IMR-90 (cell line): ENCODE data around the gene SLX9. TPM values are rescaled to one million over a fixed set of nuclear protein-coding genes. Genes with fewer than 3 reads are reported as not detected.

Source experiments
- ATAC-seq: fragments of 200-7000 bp; cut with Tn5 transposase; 2 replicates; pipeline ENCODE4 v1.9.1; 2020; ENCODE audit warnings: low read depth, mild to moderate bottlenecking, moderate library complexity
- BruUV-seq: library from RNA; stranded (reverse); fragments of 400-500 nt; replicated peaks from 2 replicates; lab custom pipeline; 2021; lab: Mats Ljungman, UMichigan
- CTCF ChIA-PET: fragments of 300-600 bp; formaldehyde crosslinking; extraction: SDS; loops from one replicate; lab custom pipeline; 2021; ENCODE audit warnings: antibody characterized with exemption; lab: Yijun Ruan, JAX
- POLR2A ChIA-PET: fragments of 300-600 bp; sonication (Branson Sonifier 250); formaldehyde crosslinking; loops from one replicate; lab custom pipeline; 2022; ENCODE audit warnings: antibody characterized with exemption; ENCODE audit not compliant: unreplicated experiment; lab: Charles Lee
- DNase-seq: peaks from one replicate; pipeline ENCODE4 v3.0.0; 2013
- H2AFZ ChIP-seq: replicated peaks from 2 replicates; pipeline ENCODE3; 2013; ENCODE audit warnings: low read length, mild to moderate bottlenecking; ENCODE audit not compliant: poor library complexity
- H2AK5ac ChIP-seq: 2 replicates; pipeline ENCODE4 v1.6.1; 2013; ENCODE audit warnings: low read depth, low read length, inconsistent platforms
- H2AK9ac ChIP-seq: replicated peaks from 2 replicates; pipeline ENCODE3; 2013; ENCODE audit warnings: mild to moderate bottlenecking, low read depth, low read length, moderate library complexity; ENCODE audit not compliant: poor library complexity
- H2BK120ac ChIP-seq: 2 replicates; pipeline ENCODE4 v1.6.1; 2013; ENCODE audit warnings: low read depth, low read length, inconsistent platforms
- H2BK15ac ChIP-seq: 3 replicates; pipeline ENCODE4 v1.6.1; 2013; ENCODE audit warnings: low read depth, low read length, inconsistent platforms
- H2BK20ac ChIP-seq: 2 replicates; pipeline ENCODE4 v1.6.1; 2013; ENCODE audit warnings: low read depth, mild to moderate bottlenecking, inconsistent platforms, low read length, moderate library complexity
- H2BK5ac ChIP-seq: 2 replicates; pipeline ENCODE4 v1.6.1; 2013; ENCODE audit warnings: mild to moderate bottlenecking, low read depth, low read length, inconsistent platforms; ENCODE audit not compliant: poor library complexity, severe bottlenecking
- H3K14ac ChIP-seq: replicated peaks from 2 replicates; pipeline ENCODE4 v1.6.1; 2013; ENCODE audit warnings: low read depth, low read length, inconsistent platforms
- H3K18ac ChIP-seq: 2 replicates; pipeline ENCODE4 v1.6.1; 2013; ENCODE audit warnings: low read depth, low read length, control low read depth
- H3K23ac ChIP-seq: 2 replicates; pipeline ENCODE4 v1.6.1; 2013; ENCODE audit warnings: low read depth, low read length, inconsistent platforms
- H3K27ac ChIP-seq: 2 replicates; pipeline ENCODE4 v1.5.1; 2013; ENCODE audit warnings: mild to moderate bottlenecking, control low read depth, low read length; ENCODE audit not compliant: insufficient read depth
- H3K27me3 ChIP-seq: 2 replicates; pipeline ENCODE4 v1.6.1; 2013; ENCODE audit warnings: low read length; ENCODE audit not compliant: control insufficient read depth, insufficient read depth
- H3K36me3 ChIP-seq: 2 replicates; pipeline ENCODE4 v1.6.1; 2013; ENCODE audit warnings: low read length, mixed read lengths; ENCODE audit not compliant: control insufficient read depth, insufficient read depth
- H3K4ac ChIP-seq: 2 replicates; pipeline ENCODE4 v1.6.1; 2013; ENCODE audit warnings: low read depth, low read length, inconsistent platforms
- H3K4me1 ChIP-seq: 2 replicates; pipeline ENCODE4 v1.6.1; 2013; ENCODE audit warnings: low read length, mixed read lengths; ENCODE audit not compliant: control insufficient read depth, insufficient read depth
- H3K4me2 ChIP-seq: 2 replicates; pipeline ENCODE4 v1.6.1; 2013; ENCODE audit warnings: low read depth, mild to moderate bottlenecking, control low read depth, low read length, moderate library complexity
- H3K4me3 ChIP-seq: 2 replicates; pipeline ENCODE4 v1.5.1; 2013; ENCODE audit warnings: low read depth, mild to moderate bottlenecking, control low read depth, low read length, moderate library complexity; ENCODE audit not compliant: insufficient read depth
- H3K56ac ChIP-seq: 2 replicates; pipeline ENCODE4 v1.6.1; 2013; ENCODE audit warnings: low read length, inconsistent platforms; ENCODE audit not compliant: insufficient read depth; ENCODE audit errors: extremely low read depth
- H3K79me1 ChIP-seq, 2 experiments: 2 replicates each; pipeline ENCODE4 v1.6.1; 2013; ENCODE audit warnings: low read length in 2 of 2, inconsistent platforms in 1 of 2, low read depth in 1 of 2
- H3K9ac ChIP-seq: 2 replicates; pipeline ENCODE4 v1.6.1; 2013; ENCODE audit warnings: low read depth, low read length, control low read depth
- H3K9me1 ChIP-seq: 2 replicates; pipeline ENCODE4 v1.6.1; 2013; ENCODE audit warnings: low read length, inconsistent platforms; ENCODE audit not compliant: insufficient read depth
- H3K9me3 ChIP-seq: 2 replicates; pipeline ENCODE4 v1.6.1; 2013; ENCODE audit warnings: low read length; ENCODE audit not compliant: control insufficient read depth, insufficient read depth
- H4K20me1 ChIP-seq: 2 replicates; pipeline ENCODE4 v1.6.1; 2013; ENCODE audit warnings: low read length, inconsistent platforms; ENCODE audit not compliant: insufficient read depth
- H4K5ac ChIP-seq: 2 replicates; pipeline ENCODE4 v1.6.1; 2013; ENCODE audit warnings: mild to moderate bottlenecking, low read depth, low read length, control low read depth
- H4K8ac ChIP-seq, 2 experiments: 2 replicates each; pipeline ENCODE4 v1.6.1; 2013; ENCODE audit warnings: low read depth in 2 of 2, low read length in 2 of 2, control low read depth in 1 of 2, inconsistent platforms in 1 of 2
- H4K91ac ChIP-seq: 2 replicates; pipeline ENCODE4 v1.6.1; 2013; ENCODE audit warnings: low read depth, low read length, inconsistent platforms; ENCODE audit not compliant: insufficient read depth
- BHLHE40 ChIP-seq: fragments of 150-350 bp; IDR thresholded peaks from 2 replicates; pipeline ENCODE4 v1.6.1; 2016; ENCODE audit warnings: mild to moderate bottlenecking, low read depth, low read length
- CTCF ChIP-seq: conservative IDR thresholded peaks from 2 replicates; pipeline ENCODE4 v1.5.1; 2012; ENCODE audit warnings: mild to moderate bottlenecking, low read depth, low read length, improper control_type of control experiment
- ELK1 ChIP-seq: fragments of 150-350 bp; IDR thresholded peaks from 2 replicates; pipeline ENCODE4 v1.6.1; 2016; ENCODE audit warnings: low read depth, mild to moderate bottlenecking, low read length, moderate library complexity, borderline replicate concordance
- RAD21 ChIP-seq: IDR thresholded peaks from 2 replicates; pipeline ENCODE4 v1.6.1; 2012; ENCODE audit warnings: low read length, improper control_type of control experiment
- SMC3 ChIP-seq: fragments of 150-350 bp; IDR thresholded peaks from 2 replicates; pipeline ENCODE4 v1.6.1; 2016; ENCODE audit warnings: low read depth, mild to moderate bottlenecking, antibody characterized with exemption, low read length, moderate library complexity
- whole genome bisulfite sequencing, 2 experiments: methylation state at CpG; one replicate each; pipeline versions ENCODE4 v1.1.5 to v1.1.7; 2013; ENCODE audit warnings: missing lambda C conversion rate in 2 of 2; ENCODE audit not compliant: insufficient read length in 1 of 2; ENCODE audit errors: extremely low coverage in 2 of 2; 5-methylcytosine and 5-hydroxymethylcytosine counted together
- dilution Hi-C: fragments of 300-500 bp; cut with HindIII; formaldehyde crosslinking; loops from one replicate; pipeline ENCODE4 v1.14.3; 2018; ENCODE audit warnings: low sequenced_read_pairs; ENCODE audit not compliant: unreplicated experiment
- in situ Hi-C: fragments of 300-500 bp; cut with MboI; formaldehyde crosslinking; loops from 3 replicates; pipeline ENCODE4 v1.14.3; 2019; ENCODE audit warnings: low sequenced_read_pairs, inconsistent platforms, mixed read lengths
- intact Hi-C: fragments of 100-400 bp; cut with micrococcal nuclease; formaldehyde crosslinking; loops from 2 replicates; pipeline ENCODE4 v1.10.0; 2022
- polyA plus RNA-seq, 3 experiments: library from polyadenylated mRNA; depleted of rRNA; stranded (reverse); fragments of >200 nt; gene quantifications; 2 replicates each; pipeline ENCODE4 v1.2.3, GENCODE V29; 2012; ENCODE audit warnings: low replicate concordance in 1 of 3
- total RNA-seq: library from RNA; depleted of rRNA; stranded (reverse); fragments of >200 nt; gene quantifications from 2 replicates; pipeline ENCODE4 v1.2.3, GENCODE V29; 2012

The SLX9 gene
- total and polyA plus RNA-seq, 2 of the 4 experiments (the other 2 are of a cell fraction): 10.4 to 21.7 TPM

- Histone ChIP-seq H4K5ac (no peak overlapping the region), H3K36me3 (no peaks in the 10 kb centered on the region), H2BK20ac (no peak overlapping the region), H2BK120ac (no peak overlapping the region), H3K14ac (no peak overlapping the region), H3K9me3 (peaks cover 7% of the 10 kb centered on the region), H2AK5ac (no peak overlapping the region), H4K91ac (no peak overlapping the region), H4K20me1 (peaks cover 40% of the 10 kb centered on the region), H3K4me1 (peaks cover 22% of the 10 kb centered on the region), H2BK15ac (no peak overlapping the region), H3K79me1 (peaks cover 0 to 3% of the 10 kb centered on the region in 2 experiments; a peak in 1 of 4 replicates), H3K4me2 (peak overlapping the region; percentile 66), H3K9ac (no peak overlapping the region), H4K8ac (no peak overlapping the region), H3K27ac (no peak overlapping the region), H2BK5ac (no peak overlapping the region), H3K4ac (no peak overlapping the region), H3K56ac (no peak overlapping the region), H3K18ac (no peak overlapping the region), H2AFZ (peak overlapping the region; percentile 82), H3K9me1 (peaks cover 6% of the 10 kb centered on the region; the same call in 1 of the 2 replicates), H2AK9ac (peak overlapping the region; percentile 79), H3K4me3 (peak overlapping the region; percentile 44), H3K23ac (no peak overlapping the region), H3K27me3 (peaks cover 59% of the 10 kb centered on the region)
- in situ Hi-C loops: loop anchor here (25.0 kb wide), 1 partner anchor 420 kb away; no protein-coding TSS in a partner anchor
- dilution Hi-C loops: no loop called here
- peak; percentile 59 for ATAC-seq
- no peak for DNase-seq
- no TSS peak for BruUV-seq
- peak; percentile 61 for TF ChIP-seq CTCF
- TF ChIP-seq RAD21: peak; percentile 71
- peak; percentile 50 for TF ChIP-seq SMC3
- no peak for TF ChIP-seq ELK1
- no peak for TF ChIP-seq BHLHE40
- ChIA-PET CTCF (interaction anchor here (1.1 kb wide), 1 partner anchor 38 kb away, joined by 4 read pairs; no protein-coding TSS in a partner anchor), POLR2A (no interaction called here)
- intact Hi-C loops: loop anchor here (2.0 kb wide), 1 partner anchor 132 kb away; the partner anchor contains the start of gene UBE2G2
- 1% methylated on average over 35 of the region's 68 CpGs; no CpG with 5 or more reads in 1 of the 2 experiments for WGBS, 2 experiments
These were observed 7.2 kb upstream of the SLX9 start for GRCh38 chr21:44932408-44933181.
